H1 (cell line): ENCODE data around the gene ALK. TPM values are rescaled to one million over a fixed set of nuclear protein-coding genes. Genes with fewer than 3 reads are reported as not detected.

Source experiments
- CTCF ChIA-PET: fragments of 300-600 bp; sonication (Branson Sonifier 250); formaldehyde crosslinking; loops from one replicate; lab custom pipeline; 2021; ENCODE audit not compliant: partially characterized antibody; lab: Charles Lee
- POLR2A ChIA-PET: fragments of 300-600 bp; sonication (Branson Sonifier 250); formaldehyde crosslinking; loops from one replicate; lab custom pipeline; 2021; ENCODE audit warnings: inconsistent platforms; ENCODE audit not compliant: partially characterized antibody; lab: Charles Lee
- DNase-seq, 2 experiments: peaks; one replicate each; pipeline versions ENCODE4 v3.0.0 to v3.0.0-alpha.2; 2010 to 2022; ENCODE audit warnings: low spot score in 2 of 2, low read depth in 1 of 2, mixed read lengths in 1 of 2
- FAIRE-seq: peaks from 2 replicates; lab custom pipeline; 2011; peaks lifted over from hg19 to GRCh38; lab: Jason Lieb, UNC
- H2AFZ ChIP-seq: 2 replicates; pipeline ENCODE4 v1.8.1; 2012; ENCODE audit warnings: low read length, inconsistent platforms
- H2AK5ac ChIP-seq: 2 replicates; pipeline ENCODE4 v1.6.1; 2013; ENCODE audit warnings: low read depth, low read length
- H2BK120ac ChIP-seq: replicated peaks from 2 replicates; pipeline ENCODE3; 2013; ENCODE audit warnings: low read depth, low read length, inconsistent platforms
- H2BK12ac ChIP-seq: 2 replicates; pipeline ENCODE4 v1.6.1; 2013; ENCODE audit warnings: low read depth, low read length
- H2BK15ac ChIP-seq: 2 replicates; pipeline ENCODE4 v1.6.1; 2013; ENCODE audit warnings: low read length
- H2BK20ac ChIP-seq: 2 replicates; pipeline ENCODE4 v1.6.1; 2013; ENCODE audit warnings: low read length
- H2BK5ac ChIP-seq: 2 replicates; pipeline ENCODE4 v1.6.1; 2013; ENCODE audit warnings: low read depth, low read length
- H3K14ac ChIP-seq: 2 replicates; pipeline ENCODE4 v1.6.1; 2013; ENCODE audit warnings: inconsistent platforms; ENCODE audit not compliant: insufficient read length
- H3K18ac ChIP-seq: 2 replicates; pipeline ENCODE4 v1.6.1; 2013; ENCODE audit warnings: low read length; ENCODE audit errors: extremely low read depth
- H3K23ac ChIP-seq: 2 replicates; pipeline ENCODE4 v1.6.1; 2013; ENCODE audit warnings: inconsistent platforms; ENCODE audit not compliant: insufficient read length
- H3K23me2 ChIP-seq: 2 replicates; pipeline ENCODE4 v1.6.1; 2013; ENCODE audit warnings: low read depth, low read length
- H3K27ac ChIP-seq: 2 replicates; pipeline ENCODE4 v1.6.1; 2011; ENCODE audit warnings: low read depth, low read length, inconsistent platforms
- H3K27me3 ChIP-seq, 4 experiments: replicated peaks in 1 of 4; 1 replicate in 1 of 4; 2 replicates in 3 of 4; pipeline versions ENCODE4 v1.6.1 to v1.8.1; 2011 to 2013; ENCODE audit warnings: low read length in 3 of 4, mild to moderate bottlenecking in 3 of 4, inconsistent platforms in 2 of 4, mixed read lengths in 2 of 4, moderate library complexity in 1 of 4; ENCODE audit not compliant: control insufficient read depth in 3 of 4, insufficient read depth in 3 of 4; ENCODE audit errors: extremely low read depth in 1 of 4
- H3K36me3 ChIP-seq, 4 experiments: 2 replicates each; pipeline versions ENCODE4 v1.6.1 to v1.8.1; 2011 to 2013; ENCODE audit warnings: mild to moderate bottlenecking in 4 of 4, low read length in 3 of 4, moderate library complexity in 2 of 4, control low read depth in 1 of 4, inconsistent platforms in 1 of 4; ENCODE audit not compliant: insufficient read depth in 4 of 4, control insufficient read depth in 2 of 4
- H3K4ac ChIP-seq: replicated peaks from 2 replicates; pipeline ENCODE3; 2013; ENCODE audit warnings: low read length, low read depth, mixed read lengths, inconsistent platforms; ENCODE audit not compliant: insufficient read length
- H3K4me1 ChIP-seq, 4 experiments: replicated peaks in 1 of 4; 1 replicate in 1 of 4; 2 replicates in 3 of 4; pipeline versions ENCODE4 v1.6.1 to v1.8.1; 2011 to 2013; ENCODE audit warnings: low read length in 3 of 4, inconsistent platforms in 2 of 4, mixed read lengths in 1 of 4; ENCODE audit not compliant: insufficient read depth in 4 of 4, control insufficient read depth in 3 of 4
- H3K4me2 ChIP-seq, 2 experiments: 2 replicates each; pipeline versions ENCODE4 v1.6.1 to v1.8.1; 2011 to 2013; ENCODE audit warnings: low read depth in 2 of 2, low read length in 2 of 2, control low read depth in 1 of 2, inconsistent platforms in 1 of 2, mild to moderate bottlenecking in 1 of 2; ENCODE audit not compliant: insufficient read depth in 1 of 2
- H3K4me3 ChIP-seq, 4 experiments: fragments of 200-600, 300-600 bp in 1 of 4; sonication (generic), shearing (Covaris generic), sonication (Bioruptor Twin) in 1 of 4; 2 replicates each; pipeline versions ENCODE4 v1.5.1 to v1.8.1; 2011 to 2016; ENCODE audit warnings: low read length in 4 of 4, low read depth in 3 of 4, control low read depth in 2 of 4, inconsistent platforms in 2 of 4, mild to moderate bottlenecking in 2 of 4, mixed read lengths in 1 of 4, moderate library complexity in 1 of 4; ENCODE audit not compliant: insufficient read depth in 2 of 4; ENCODE audit errors: extremely low read depth in 1 of 4
- H3K56ac ChIP-seq: replicated peaks from 2 replicates; pipeline ENCODE3; 2013; ENCODE audit warnings: low read depth, mild to moderate bottlenecking, mixed read lengths, low read length, inconsistent platforms; ENCODE audit not compliant: insufficient read length
- H3K79me1 ChIP-seq: 2 replicates; pipeline ENCODE4 v1.6.1; 2013; ENCODE audit warnings: low read depth, low read length, control low read depth
- H3K79me2 ChIP-seq, 2 experiments: 2 replicates each; pipeline versions ENCODE4 v1.6.1 to v1.8.1; 2012 to 2013; ENCODE audit warnings: low read length in 2 of 2, mild to moderate bottlenecking in 2 of 2, inconsistent platforms in 1 of 2; ENCODE audit not compliant: insufficient read depth in 2 of 2, control insufficient read depth in 1 of 2
- H3K9ac ChIP-seq, 4 experiments: replicated peaks in 1 of 4; 1 replicate in 1 of 4; 2 replicates in 3 of 4; pipeline versions ENCODE4 v1.6.1 to v1.8.1; 2011 to 2013; ENCODE audit warnings: low read depth in 3 of 4, low read length in 3 of 4, control low read depth in 2 of 4, mild to moderate bottlenecking in 2 of 4, moderate library complexity in 2 of 4, inconsistent platforms in 1 of 4; ENCODE audit errors: extremely low read depth in 1 of 4
- H3K9me3 ChIP-seq, 2 experiments: 2 replicates each; pipeline versions ENCODE4 v1.6.1 to v1.8.1; 2012 to 2013; ENCODE audit warnings: mild to moderate bottlenecking in 2 of 2, moderate library complexity in 2 of 2, control low read depth in 1 of 2, inconsistent platforms in 1 of 2, low read depth in 1 of 2, low read length in 1 of 2, mixed read lengths in 1 of 2; ENCODE audit not compliant: insufficient read depth in 2 of 2
- H4K20me1 ChIP-seq, 2 experiments: replicated peaks in 1 of 2; 2 replicates each; pipeline versions ENCODE3 to v1.8.1; 2011 to 2013; ENCODE audit warnings: inconsistent platforms in 2 of 2, low read length in 2 of 2, mild to moderate bottlenecking in 1 of 2; ENCODE audit not compliant: insufficient read depth in 2 of 2, control insufficient read depth in 1 of 2
- H4K5ac ChIP-seq: 2 replicates; pipeline ENCODE4 v1.6.1; 2013; ENCODE audit warnings: low read length, low read depth, mixed read lengths, inconsistent platforms; ENCODE audit not compliant: insufficient read length
- H4K8ac ChIP-seq: 2 replicates; pipeline ENCODE4 v1.8.0; 2013; ENCODE audit warnings: mild to moderate bottlenecking, moderate library complexity, low read length, inconsistent platforms; ENCODE audit not compliant: insufficient read depth; ENCODE audit errors: extremely low read depth
- H4K91ac ChIP-seq: replicated peaks from 2 replicates; pipeline ENCODE3; 2013; ENCODE audit warnings: low read length, mixed read lengths, inconsistent platforms; ENCODE audit not compliant: insufficient read length
- CTBP2 ChIP-seq: IDR thresholded peaks from 2 replicates; pipeline ENCODE4 v1.7.0; 2011; ENCODE audit warnings: borderline replicate concordance, mild to moderate bottlenecking, moderate library complexity, mixed read lengths, low read length; ENCODE audit not compliant: insufficient read depth, insufficient read length
- CTCF ChIP-seq, 3 experiments: IDR thresholded peaks; 1 replicate in 2 of 3; 2 replicates in 1 of 3; pipeline versions ENCODE4 v1.5.1 to v1.6.1; 2011; ENCODE audit warnings: low read length in 3 of 3, mild to moderate bottlenecking in 3 of 3, inconsistent platforms in 2 of 3, low read depth in 1 of 3, moderate library complexity in 1 of 3; ENCODE audit not compliant: insufficient read depth in 1 of 3; ENCODE audit errors: control extremely low read depth in 1 of 3
- EGR1 ChIP-seq: IDR thresholded peaks from 2 replicates; pipeline ENCODE4 v1.6.1; 2011; ENCODE audit warnings: low read depth, low read length, borderline replicate concordance
- GABPA ChIP-seq: IDR thresholded peaks from 2 replicates; pipeline ENCODE4 v1.6.1; 2011; ENCODE audit warnings: mild to moderate bottlenecking, low read length, moderate library complexity, borderline replicate concordance; ENCODE audit not compliant: insufficient read depth
- NANOG ChIP-seq: IDR thresholded peaks from 2 replicates; pipeline ENCODE4 v1.6.1; 2011; ENCODE audit warnings: low read length, low read depth, mild to moderate bottlenecking, inconsistent platforms; ENCODE audit not compliant: insufficient read depth, poor library complexity, severe bottlenecking
- POLR2A ChIP-seq, 2 experiments: IDR thresholded peaks; 1 replicate in 1 of 2; 2 replicates in 1 of 2; pipeline ENCODE4 v1.6.1; 2011; ENCODE audit warnings: low read depth in 2 of 2, low read length in 2 of 2, mild to moderate bottlenecking in 2 of 2; ENCODE audit errors: control extremely low read depth in 1 of 2
- SIN3A ChIP-seq, 2 experiments: IDR thresholded peaks in 1 of 2; conservative IDR thresholded peaks in 1 of 2; 2 replicates each; pipeline ENCODE4 v1.6.1; 2011 to 2012; ENCODE audit warnings: low read length in 2 of 2, improper control_type of control experiment in 1 of 2, low read depth in 1 of 2, mild to moderate bottlenecking in 1 of 2
- SIRT6 ChIP-seq: IDR thresholded peaks from one replicate; pipeline ENCODE4 v1.7.1; 2012; ENCODE audit warnings: low read length, inconsistent platforms
- SRF ChIP-seq: IDR thresholded peaks from 2 replicates; pipeline ENCODE4 v1.6.1; 2011; ENCODE audit warnings: mild to moderate bottlenecking, low read depth, low read length, moderate library complexity
- TAF1 ChIP-seq: IDR thresholded peaks from 2 replicates; pipeline ENCODE4 v1.6.1; 2011; ENCODE audit warnings: mild to moderate bottlenecking, low read depth, low read length
- TEAD4 ChIP-seq: IDR thresholded peaks from 2 replicates; pipeline ENCODE4 v1.6.1; 2012; ENCODE audit warnings: low read depth, low read length, inconsistent platforms, mixed read lengths
- WGBS, 2 experiments: shearing (Covaris generic) in 1 of 2; methylation state at CpG; one replicate each; pipeline versions ENCODE4 v1.1.6 to v1.1.7; 2013 to 2015; ENCODE audit warnings: low lambda C conversion rate in 2 of 2, mixed read lengths in 2 of 2, inconsistent platforms in 1 of 2, low coverage in 1 of 2, missing lambda C conversion rate in 1 of 2; ENCODE audit not compliant: insufficient replicate concordance in 2 of 2, insufficient coverage in 1 of 2, insufficient read length in 1 of 2; ENCODE audit errors: extremely low coverage in 1 of 2, missing lambda C conversion rate in 1 of 2; 5-methylcytosine and 5-hydroxymethylcytosine counted together
- polyA plus RNA-seq, 7 experiments: library from polyadenylated mRNA; depleted of rRNA in 3 of 7; stranded (reverse) in 5 of 7; unstranded in 2 of 7; fragments of >200 nt in 5 of 7; fragments of 200-250 nt in 2 of 7; gene quantifications; 1 replicate in 5 of 7; 2 replicates in 1 of 7; 4 replicates in 1 of 7; pipeline versions ENCODE4 v1.2.1 to v1.2.3, GENCODE V29; 2011 to 2013; ENCODE audit warnings: missing spikeins in 2 of 7, mixed read lengths in 2 of 7
- total RNA-seq: library from RNA; stranded (reverse); fragmentation: NEBNext Ultra II Directional; extraction: Animal tissue kit (Norgen Biotek cat#: 25700); gene quantifications from 2 replicates; pipeline ENCODE4 v1.2.1, GENCODE V29; 2021

The ALK gene
- total and polyA plus RNA-seq, 2 of the 8 experiments (the other 6 are each of a cell fraction or from before 2014, with no cell fraction given), result 0.02 to 0.09 TPM

- no peak for DNase-seq
- CTCF ChIA-PET, result interaction anchor here (0.9 to 4.1 kb wide), 6 partner anchors 17 to 784 kb away, joined by 3 to 14 read pairs (median 4); no protein-coding TSS in a partner anchor
- no peak for FAIRE-seq
These were observed 680.0 kb downstream of the ALK start for GRCh38 chr2:29241341-29241740.

More at GRCh38 chr2:29241341-29241740, 680.0 kb downstream of the ALK start:
- WGBS, 2 experiments, result 87% methylated on average over 4 of the region's 4 CpGs; no CpG with 5 or more reads in 1 of the 2 experiments
- no peaks in the 10 kb centered on the region for H3K23me2 ChIP-seq
- no peak overlapping the region for H2BK15ac ChIP-seq
- H3K23ac ChIP-seq, result no peak overlapping the region
- H2BK20ac ChIP-seq, result no peak overlapping the region
- H3K79me2 ChIP-seq, result no peaks in the 10 kb centered on the region
- POLR2A ChIA-PET, result no interaction called here
- H3K36me3 ChIP-seq, result no peaks in the 10 kb centered on the region
- no peak overlapping the region for H3K4ac ChIP-seq
- H3K9me3 ChIP-seq, result no peaks in the 10 kb centered on the region
- H4K8ac ChIP-seq, result no peak overlapping the region
- TF ChIP-seq SIN3A (conservative IDR thresholded peaks at IDR 0.05 in 1 of 2, IDR thresholded peaks at IDR 0.05 in 1 of 2; ENCODE audit: low read depth in 1 of 2, low read length in 2 of 2) (no peak), GABPA (no peak), CTBP2 (no peak), TEAD4 (no peak), EGR1 (no peak), NANOG (no peak), POLR2A (IDR thresholded peaks at IDR 0.05; ENCODE audit: control extremely low read depth in 1 of 2, low read depth in 2 of 2, low read length in 2 of 2) (no peak), SIRT6 (no peak), CTCF (IDR thresholded peaks at IDR 0.05; ENCODE audit: control extremely low read depth in 1 of 3, insufficient read depth in 1 of 3, low read depth in 1 of 3, low read length in 3 of 3) (no peak), SRF (no peak), TAF1 (no peak)
- H2AK5ac ChIP-seq, result no peak overlapping the region
- H3K9ac ChIP-seq, result no peak overlapping the region
- no peak overlapping the region for H2BK5ac ChIP-seq
- no peak overlapping the region for H2BK120ac ChIP-seq
- H2AFZ ChIP-seq, result no peak overlapping the region
- H3K14ac ChIP-seq, result no peak overlapping the region
- H3K18ac ChIP-seq, result no peak overlapping the region
- no peak overlapping the region for H4K5ac ChIP-seq
- H3K4me3 ChIP-seq, result no peak overlapping the region
- H3K4me2 ChIP-seq, result no peak overlapping the region
- no peak overlapping the region for H3K27ac ChIP-seq
- no peak overlapping the region for H2BK12ac ChIP-seq
- H4K20me1 ChIP-seq, result no peaks in the 10 kb centered on the region
- H3K27me3 ChIP-seq, result no peaks in the 10 kb centered on the region
- H3K79me1 ChIP-seq, result no peaks in the 10 kb centered on the region
- H3K4me1 ChIP-seq, result no peaks in the 10 kb centered on the region; a peak in 1 of 7 replicates
- H3K56ac ChIP-seq, result no peak overlapping the region
- H4K91ac ChIP-seq, result no peak overlapping the region
